Measurements from ENCODE around the gene NAA60. TPM values are rescaled to one million over a fixed set of nuclear protein-coding genes. Genes with fewer than 3 reads are reported as not detected.

The NAA60 gene
- total and polyA plus RNA-seq, 2 of the 13 experiments (the other 11 are each of a cell fraction or from before 2014, with no cell fraction given) = 14.7 to 32.0 TPM

GRCh38 chr16:3457434-3458252 is 14.2 kb downstream of the NAA60 start (continued):
- TF ChIP-seq NPAS2 (CRISPR knock-in tag; IDR thresholded peaks at IDR 0.05; ENCODE audit: borderline replicate concordance) (no peak), ZNF3 (CRISPR knock-in tag; IDR thresholded peaks at IDR 0.05) (0 out of 2 replicates have a peak, but pooled peaks have one; percentile 9), ZBTB26 (CRISPR knock-in tag; IDR thresholded peaks at IDR 0.05; ENCODE audit: borderline replicate concordance) (peak; percentile 61; the same call in 1 of the 2 replicates), TCF7L2 (IDR thresholded peaks at IDR 0.05; ENCODE audit: low read depth, low read length) (no peak), FOXK2 (IDR thresholded peaks at IDR 0.05) (no peak), ZNF121 (CRISPR knock-in tag; IDR thresholded peaks at IDR 0.05) (peak; percentile 54), ZNF614 (CRISPR knock-in tag; IDR thresholded peaks at IDR 0.05; ENCODE audit: borderline replicate concordance) (no peak), AGO2 (optimal IDR thresholded peaks at IDR 0.05; ENCODE audit: low read depth, low read length) (peak; percentile 89), JDP2 (CRISPR knock-in tag; IDR thresholded peaks at IDR 0.05; ENCODE audit: borderline replicate concordance) (no peak), HNRNPH1 (optimal IDR thresholded peaks at IDR 0.05; ENCODE audit: low read depth, low read length) (no peak), TBL1XR1 (IDR thresholded peaks at IDR 0.05; ENCODE audit: borderline replicate concordance, low read length, partially characterized antibody) (peak; percentile 32), ZNF17 (CRISPR knock-in tag; IDR thresholded peaks at IDR 0.05) (no peak), YEATS4 (CRISPR knock-in tag; IDR thresholded peaks at IDR 0.05; ENCODE audit: borderline replicate concordance) (peak; percentile 96), TEF (CRISPR knock-in tag; IDR thresholded peaks at IDR 0.05) (peak; percentile 83), U2AF1 (optimal IDR thresholded peaks at IDR 0.05; ENCODE audit: low read depth, low read length) (peak; percentile 36), AKNA (CRISPR knock-in tag; IDR thresholded peaks at IDR 0.05; ENCODE audit: borderline replicate concordance) (no peak), CBFB (CRISPR knock-in tag; IDR thresholded peaks at IDR 0.05) (no peak; the same call in 1 of the 2 replicates), NCOA5 (CRISPR knock-in tag; IDR thresholded peaks at IDR 0.05) (no peak), STAT5B (CRISPR knock-in tag; IDR thresholded peaks at IDR 0.05) (no peak), AGO1 (IDR thresholded peaks at IDR 0.05; ENCODE audit: low read depth, low read length, poor library complexity, severe bottlenecking) (peak; percentile 51), IKZF1 (IDR thresholded peaks at IDR 0.05) (no peak), PTBP1 (IDR thresholded peaks at IDR 0.05; ENCODE audit: low read depth, low read length, poor library complexity, severe bottlenecking) (peak; percentile 51)
- TF ChIP-seq, protein P1, sequence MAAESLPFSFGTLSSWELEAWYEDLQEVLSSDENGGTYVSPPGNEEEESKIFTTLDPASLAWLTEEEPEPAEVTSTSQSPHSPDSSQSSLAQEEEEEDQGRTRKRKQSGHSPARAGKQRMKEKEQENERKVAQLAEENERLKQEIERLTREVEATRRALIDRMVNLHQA (CRISPR knock-in tag; IDR thresholded peaks at IDR 0.05) = no peak
